HepG2 (cell line): ENCODE data around the gene LITAFD. TPM values are rescaled to one million over a fixed set of nuclear protein-coding genes. Genes with fewer than 3 reads are reported as not detected.

Experiments used
- BRD4 ChIP-seq: sonication (generic); formaldehyde crosslinking; IDR thresholded peaks from 2 replicates; pipeline ENCODE4 v1.4.0; 2020; ENCODE audit warnings: missing genetic modification reagents
- FOSL1 ChIP-seq: sonication (generic); formaldehyde crosslinking; IDR thresholded peaks from 2 replicates; pipeline ENCODE4 v1.9.0; 2021; ENCODE audit warnings: missing genetic modification reagents, borderline replicate concordance
- FOXA3 ChIP-seq: IDR thresholded peaks from 2 replicates; pipeline ENCODE4 v1.6.1; 2016; ENCODE audit warnings: missing genetic modification reagents, missing compliant biosample characterization
- FOXP1 ChIP-seq, 2 experiments: fragments of 450-650 bp in 1 of 2; IDR thresholded peaks; 2 replicates each; pipeline ENCODE4 v1.6.1; 2017 to 2018; ENCODE audit warnings: antibody characterized with exemption in 1 of 2
- KDM5B ChIP-seq: sonication (generic); formaldehyde crosslinking; IDR thresholded peaks from 2 replicates; pipeline ENCODE4 v1.4.0; 2020; ENCODE audit warnings: missing genetic modification reagents, mild to moderate bottlenecking, borderline replicate concordance
- KLF13 ChIP-seq: sonication (generic); formaldehyde crosslinking; IDR thresholded peaks from 2 replicates; pipeline ENCODE4 v1.4.0; 2020; ENCODE audit warnings: mild to moderate bottlenecking, missing genetic modification reagents
- KMT2A ChIP-seq: sonication (generic); formaldehyde crosslinking; IDR thresholded peaks from 2 replicates; pipeline ENCODE4 v1.4.0; 2020; ENCODE audit warnings: missing genetic modification reagents
- KMT2B ChIP-seq: IDR thresholded peaks from 2 replicates; pipeline ENCODE4 v1.6.1; 2016; ENCODE audit warnings: missing genetic modification reagents, missing compliant biosample characterization
- MED8 ChIP-seq: sonication (generic); formaldehyde crosslinking; IDR thresholded peaks from 2 replicates; pipeline ENCODE4 v1.8.1; 2023; ENCODE audit warnings: mild to moderate bottlenecking, missing genetic modification reagents; ENCODE audit not compliant: insufficient replicate concordance
- NFKB2 ChIP-seq: sonication (generic); formaldehyde crosslinking; IDR thresholded peaks from 2 replicates; pipeline ENCODE4 v1.4.0; 2020; ENCODE audit warnings: missing genetic modification reagents, borderline replicate concordance
- SRSF9 ChIP-seq: fragments of 200-400 bp; formaldehyde crosslinking; IDR thresholded peaks from 2 replicates; pipeline ENCODE4 v1.6.1; 2018; ENCODE audit warnings: borderline replicate concordance, mild to moderate bottlenecking, low read depth, low read length; ENCODE audit not compliant: insufficient read depth, poor library complexity, severe bottlenecking
- SRY ChIP-seq: sonication (generic); formaldehyde crosslinking; IDR thresholded peaks from 2 replicates; pipeline ENCODE4 v1.8.0; 2022; ENCODE audit warnings: mild to moderate bottlenecking, missing genetic modification reagents
- TFE3 ChIP-seq: IDR thresholded peaks from 2 replicates; pipeline ENCODE4 v1.6.1; 2016
- ZFP82 ChIP-seq: sonication (generic); formaldehyde crosslinking; IDR thresholded peaks from 2 replicates; pipeline ENCODE4 v1.5.1; 2020; ENCODE audit warnings: mild to moderate bottlenecking, missing genetic modification reagents, borderline replicate concordance
- ZNF232 ChIP-seq: sonication (generic); formaldehyde crosslinking; IDR thresholded peaks from 2 replicates; pipeline ENCODE4 v1.4.0; 2020; ENCODE audit warnings: missing genetic modification reagents, borderline replicate concordance
- ZNF574 ChIP-seq: sonication (generic); formaldehyde crosslinking; IDR thresholded peaks from 2 replicates; pipeline ENCODE4 v1.4.0; 2020; ENCODE audit warnings: missing genetic modification reagents
- ZNF589 ChIP-seq: sonication (generic); formaldehyde crosslinking; conservative IDR thresholded peaks from 2 replicates; pipeline ENCODE4 v1.8.0; 2022; ENCODE audit warnings: mild to moderate bottlenecking, moderate library complexity, missing genetic modification reagents
- ZNF75D ChIP-seq: sonication (generic); formaldehyde crosslinking; IDR thresholded peaks from 2 replicates; pipeline ENCODE4 v1.8.1; 2023; ENCODE audit warnings: missing genetic modification reagents, mild to moderate bottlenecking, borderline replicate concordance
- ZNF816 ChIP-seq: sonication (generic); formaldehyde crosslinking; IDR thresholded peaks from 2 replicates; pipeline ENCODE4 v1.8.0; 2022; ENCODE audit warnings: missing genetic modification reagents, mild to moderate bottlenecking, borderline replicate concordance
- polyA plus RNA-seq, 8 experiments: library from polyadenylated mRNA; depleted of rRNA in 3 of 8; stranded (reverse) in 7 of 8; unstranded in 1 of 8; fragments of >200 nt; fragmentation: Illumina TruSeq in 4 of 8; extraction: Trizol in 4 of 8; gene quantifications; 2 replicates each; pipeline versions ENCODE4 v1.2.1 to v1.2.3, GENCODE V29; 2011 to 2016; ENCODE audit warnings: low read depth in 4 of 8, missing spikeins in 1 of 8, mixed read lengths in 1 of 8; ENCODE audit not compliant: insufficient read depth in 1 of 8
- total RNA-seq, 5 experiments: library from RNA; depleted of rRNA; stranded (reverse); fragments of >200 nt; fragmentation: Illumina TruSeq; extraction: Trizol; gene quantifications; 2 replicates each; pipeline ENCODE4 v1.2.3, GENCODE V29; 2016; ENCODE audit warnings: low read depth in 1 of 5
- TF ChIP-seq, protein P1 (sequence below): sonication (generic); formaldehyde crosslinking; IDR thresholded peaks from 2 replicates; pipeline ENCODE4 v1.5.0; 2020; ENCODE audit warnings: missing genetic modification reagents, mild to moderate bottlenecking, borderline replicate concordance
- TF ChIP-seq, protein P2 (sequence below): sonication (generic); formaldehyde crosslinking; IDR thresholded peaks from 2 replicates; pipeline ENCODE4 v1.5.1; 2020; ENCODE audit warnings: missing genetic modification reagents, mild to moderate bottlenecking, borderline replicate concordance

LITAFD gene
- total and polyA plus RNA-seq, 2 of the 13 experiments (the other 11 are each of a cell fraction or from before 2014, with no cell fraction given): not detected

DNA sequence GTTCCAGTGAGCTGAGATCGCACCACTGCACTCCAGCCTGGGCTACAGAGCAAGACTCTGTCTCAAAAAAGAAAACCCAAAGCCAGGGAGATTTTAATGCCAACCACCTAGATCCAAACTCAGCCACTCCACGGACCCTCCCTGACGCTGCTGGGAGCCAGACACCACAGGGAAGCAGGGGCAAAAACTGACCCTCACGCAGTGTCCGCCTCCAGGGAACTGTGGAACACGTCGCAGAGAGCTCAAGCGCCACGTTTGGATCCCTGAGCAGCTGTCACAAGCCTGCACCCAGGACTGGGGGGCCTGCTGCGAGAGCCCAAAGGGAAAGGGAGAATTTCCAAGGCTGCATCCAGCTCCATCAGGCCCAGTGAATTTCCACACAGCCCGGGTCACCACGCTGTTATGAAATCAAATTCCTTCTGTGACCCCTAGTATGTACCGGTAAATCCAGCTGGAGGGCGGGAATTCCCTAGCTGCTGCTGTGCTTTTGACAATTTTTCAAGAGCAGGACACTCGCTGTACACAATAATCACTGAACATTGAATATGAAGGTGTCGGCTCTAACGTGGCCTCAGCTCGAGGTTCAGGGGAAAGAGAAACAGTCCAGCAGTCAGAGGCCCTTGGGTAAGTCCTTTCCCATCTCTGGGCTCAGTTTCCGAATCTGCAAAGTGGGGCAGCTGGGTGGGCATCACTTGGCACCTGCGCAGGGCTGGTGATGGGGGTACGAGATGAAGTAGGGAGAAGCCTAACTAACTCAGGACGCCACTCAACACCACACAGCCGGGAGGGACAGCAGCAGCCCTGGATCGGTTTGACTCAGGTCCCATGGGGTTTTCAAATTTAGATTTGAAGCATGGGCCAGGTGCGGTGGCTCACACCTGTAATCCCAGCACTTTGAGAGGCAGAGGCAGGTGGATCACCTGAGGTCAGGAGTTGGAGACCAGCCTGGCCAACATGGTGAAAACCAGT is 22.0 kb upstream of the LITAFD start (continued):
- no peak for TF ChIP-seq FOXP1 (IDR thresholded peaks at IDR 0.05)
- peak; percentile 80 for TF ChIP-seq FOXP1 (CRISPR knock-in tag; IDR thresholded peaks at IDR 0.05)
- no peak for TF ChIP-seq SRSF9
- TF ChIP-seq KDM5B (CRISPR knock-in tag): peak; percentile 79
- TF ChIP-seq ZNF574: peak; percentile 73; the same call in 1 of the 2 replicates
- TF ChIP-seq KLF13: no peak
- TF ChIP-seq NFKB2 (CRISPR knock-in tag): no peak
- TF ChIP-seq KMT2A (CRISPR knock-in tag): peak; percentile 75
- TF ChIP-seq, protein P1, sequence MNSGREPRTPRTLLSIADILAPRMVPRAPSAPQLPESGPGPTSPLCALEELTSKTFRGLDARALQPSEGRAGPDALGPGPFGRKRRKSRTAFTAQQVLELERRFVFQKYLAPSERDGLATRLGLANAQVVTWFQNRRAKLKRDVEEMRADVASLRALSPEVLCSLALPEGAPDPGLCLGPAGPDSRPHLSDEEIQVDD (CRISPR knock-in tag): no peak
- peak; percentile 35; the same call in 1 of the 2 replicates for TF ChIP-seq ZNF232 (CRISPR knock-in tag)
- TF ChIP-seq FOSL1 (CRISPR knock-in tag): no peak
- peak; percentile 26 for TF ChIP-seq MED8 (CRISPR knock-in tag)
- TF ChIP-seq BRD4 (CRISPR knock-in tag): no peak
- TF ChIP-seq, protein P2, sequence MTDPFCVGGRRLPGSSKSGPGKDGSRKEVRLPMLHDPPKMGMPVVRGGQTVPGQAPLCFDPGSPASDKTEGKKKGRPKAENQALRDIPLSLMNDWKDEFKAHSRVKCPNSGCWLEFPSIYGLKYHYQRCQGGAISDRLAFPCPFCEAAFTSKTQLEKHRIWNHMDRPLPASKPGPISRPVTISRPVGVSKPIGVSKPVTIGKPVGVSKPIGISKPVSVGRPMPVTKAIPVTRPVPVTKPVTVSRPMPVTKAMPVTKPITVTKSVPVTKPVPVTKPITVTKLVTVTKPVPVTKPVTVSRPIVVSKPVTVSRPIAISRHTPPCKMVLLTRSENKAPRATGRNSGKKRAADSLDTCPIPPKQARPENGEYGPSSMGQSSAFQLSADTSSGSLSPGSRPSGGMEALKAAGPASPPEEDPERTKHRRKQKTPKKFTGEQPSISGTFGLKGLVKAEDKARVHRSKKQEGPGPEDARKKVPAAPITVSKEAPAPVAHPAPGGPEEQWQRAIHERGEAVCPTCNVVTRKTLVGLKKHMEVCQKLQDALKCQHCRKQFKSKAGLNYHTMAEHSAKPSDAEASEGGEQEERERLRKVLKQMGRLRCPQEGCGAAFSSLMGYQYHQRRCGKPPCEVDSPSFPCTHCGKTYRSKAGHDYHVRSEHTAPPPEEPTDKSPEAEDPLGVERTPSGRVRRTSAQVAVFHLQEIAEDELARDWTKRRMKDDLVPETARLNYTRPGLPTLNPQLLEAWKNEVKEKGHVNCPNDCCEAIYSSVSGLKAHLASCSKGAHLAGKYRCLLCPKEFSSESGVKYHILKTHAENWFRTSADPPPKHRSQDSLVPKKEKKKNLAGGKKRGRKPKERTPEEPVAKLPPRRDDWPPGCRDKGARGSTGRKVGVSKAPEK (CRISPR knock-in tag): no peak
- peak; percentile 88 for TF ChIP-seq FOXA3
- TF ChIP-seq KMT2B (CRISPR knock-in tag): peak; percentile 0
- no peak for TF ChIP-seq ZNF589
- no peak for TF ChIP-seq SRY
- TF ChIP-seq TFE3: 0 out of 2 replicates have a peak, but pooled peaks have one; percentile 44
- TF ChIP-seq ZNF75D (CRISPR knock-in tag): no peak
- 0 out of 2 replicates have a peak, but pooled peaks have one; percentile 71 for TF ChIP-seq ZFP82 (CRISPR knock-in tag)
- peak; percentile 82; the same call in 1 of the 2 replicates for TF ChIP-seq ZNF816 (CRISPR knock-in tag)
